HepG2 (cell line): ENCODE results near the gene GDF15. TPM values are rescaled to one million over a fixed set of nuclear protein-coding genes. Genes with fewer than 3 reads are reported as not detected.

Experiments used
- FOXA3 ChIP-seq: IDR thresholded peaks from 2 replicates; pipeline ENCODE4 v1.6.1; 2016; ENCODE audit warnings: missing genetic modification reagents, missing compliant biosample characterization
- HDAC6 ChIP-seq: fragments of 200-600 bp; sonication (generic); IDR thresholded peaks from 2 replicates; pipeline ENCODE4 v1.7.0; 2017; ENCODE audit warnings: mild to moderate bottlenecking, antibody characterized with exemption, low read length, low read depth
- IKZF1 ChIP-seq: fragments of 450-650 bp; IDR thresholded peaks from 2 replicates; pipeline ENCODE4 v1.7.1; 2016
- MYC ChIP-seq: sonication (generic); formaldehyde crosslinking; IDR thresholded peaks from 2 replicates; pipeline ENCODE4 v1.9.0; 2021; ENCODE audit warnings: missing genetic modification reagents, borderline replicate concordance
- NCOA5 ChIP-seq: sonication (generic); formaldehyde crosslinking; IDR thresholded peaks from 2 replicates; pipeline ENCODE4 v1.4.0; 2020; ENCODE audit warnings: missing genetic modification reagents
- NFKB2 ChIP-seq: sonication (generic); formaldehyde crosslinking; IDR thresholded peaks from 2 replicates; pipeline ENCODE4 v1.4.0; 2020; ENCODE audit warnings: missing genetic modification reagents, borderline replicate concordance
- NR1H2 ChIP-seq: sonication (generic); formaldehyde crosslinking; IDR thresholded peaks from 2 replicates; pipeline ENCODE4 v1.8.1; 2022; ENCODE audit warnings: low read depth, missing genetic modification reagents, borderline replicate concordance
- PAX8 ChIP-seq: sonication (generic); formaldehyde crosslinking; IDR thresholded peaks from 2 replicates; pipeline ENCODE4 v1.8.0; 2022; ENCODE audit warnings: mild to moderate bottlenecking, missing genetic modification reagents, borderline replicate concordance
- POLR2A ChIP-seq, 2 experiments: IDR thresholded peaks; 2 replicates each; pipeline ENCODE4 v1.6.1; 2011; ENCODE audit warnings: low read depth in 2 of 2, low read length in 2 of 2, mild to moderate bottlenecking in 1 of 2, moderate library complexity in 1 of 2; ENCODE audit not compliant: insufficient read depth in 1 of 2
- RELA ChIP-seq: sonication (generic); formaldehyde crosslinking; IDR thresholded peaks from 2 replicates; pipeline ENCODE4 v1.4.0; 2020; ENCODE audit warnings: missing genetic modification reagents
- SRSF1 ChIP-seq: fragments of 200-400 bp; formaldehyde crosslinking; optimal IDR thresholded peaks from 2 replicates; pipeline ENCODE3; 2017; ENCODE audit warnings: mild to moderate bottlenecking, low read depth, low read length, moderate library complexity
- ZNF33B ChIP-seq: sonication (generic); formaldehyde crosslinking; IDR thresholded peaks from 2 replicates; pipeline ENCODE4 v1.5.1; 2020; ENCODE audit warnings: mild to moderate bottlenecking, missing genetic modification reagents
- ZNF839 ChIP-seq: sonication (generic); formaldehyde crosslinking; IDR thresholded peaks from 2 replicates; pipeline ENCODE4 v1.4.0; 2020; ENCODE audit warnings: missing genetic modification reagents, mild to moderate bottlenecking, borderline replicate concordance
- polyA plus RNA-seq, 8 experiments: library from polyadenylated mRNA; depleted of rRNA in 3 of 8; stranded (reverse) in 7 of 8; unstranded in 1 of 8; fragments of >200 nt; fragmentation: Illumina TruSeq in 4 of 8; extraction: Trizol in 4 of 8; gene quantifications; 2 replicates each; pipeline versions ENCODE4 v1.2.1 to v1.2.3, GENCODE V29; 2011 to 2016; ENCODE audit warnings: low read depth in 4 of 8, missing spikeins in 1 of 8, mixed read lengths in 1 of 8; ENCODE audit not compliant: insufficient read depth in 1 of 8
- total RNA-seq, 5 experiments: library from RNA; depleted of rRNA; stranded (reverse); fragments of >200 nt; fragmentation: Illumina TruSeq; extraction: Trizol; gene quantifications; 2 replicates each; pipeline ENCODE4 v1.2.3, GENCODE V29; 2016; ENCODE audit warnings: low read depth in 1 of 5
- TF ChIP-seq, protein P1 (sequence below): sonication (generic); formaldehyde crosslinking; conservative IDR thresholded peaks from 2 replicates; pipeline ENCODE4 v1.8.0; 2022; ENCODE audit warnings: missing genetic modification reagents
- TF ChIP-seq, protein P2 (sequence below), 2 experiments: sonication (generic) in 1 of 2; formaldehyde crosslinking in 1 of 2; IDR thresholded peaks; 2 replicates each; pipeline versions ENCODE4 v1.6.1 to v1.9.0; 2014 to 2022; ENCODE audit warnings: antibody characterized with exemption in 1 of 2, borderline replicate concordance in 1 of 2, inconsistent platforms in 1 of 2, low read depth in 1 of 2, missing genetic modification reagents in 1 of 2
- TF ChIP-seq, protein P3 (sequence below): sonication (generic); formaldehyde crosslinking; IDR thresholded peaks from 2 replicates; pipeline ENCODE4 v1.4.0; 2020; ENCODE audit warnings: missing genetic modification reagents
- TF ChIP-seq, protein P4 (sequence below): conservative IDR thresholded peaks from 2 replicates; pipeline ENCODE4 v1.6.1; 2018; ENCODE audit warnings: missing genetic modification reagents
- TF ChIP-seq, protein P5 (sequence below): sonication (generic); formaldehyde crosslinking; IDR thresholded peaks from 2 replicates; pipeline ENCODE4 v1.4.0; 2020; ENCODE audit warnings: mild to moderate bottlenecking, missing genetic modification reagents

Gene GDF15
- total and polyA plus RNA-seq, 2 of the 13 experiments (the other 11 are each of a cell fraction or from before 2014, with no cell fraction given), result 146 to 422 TPM

DNA sequence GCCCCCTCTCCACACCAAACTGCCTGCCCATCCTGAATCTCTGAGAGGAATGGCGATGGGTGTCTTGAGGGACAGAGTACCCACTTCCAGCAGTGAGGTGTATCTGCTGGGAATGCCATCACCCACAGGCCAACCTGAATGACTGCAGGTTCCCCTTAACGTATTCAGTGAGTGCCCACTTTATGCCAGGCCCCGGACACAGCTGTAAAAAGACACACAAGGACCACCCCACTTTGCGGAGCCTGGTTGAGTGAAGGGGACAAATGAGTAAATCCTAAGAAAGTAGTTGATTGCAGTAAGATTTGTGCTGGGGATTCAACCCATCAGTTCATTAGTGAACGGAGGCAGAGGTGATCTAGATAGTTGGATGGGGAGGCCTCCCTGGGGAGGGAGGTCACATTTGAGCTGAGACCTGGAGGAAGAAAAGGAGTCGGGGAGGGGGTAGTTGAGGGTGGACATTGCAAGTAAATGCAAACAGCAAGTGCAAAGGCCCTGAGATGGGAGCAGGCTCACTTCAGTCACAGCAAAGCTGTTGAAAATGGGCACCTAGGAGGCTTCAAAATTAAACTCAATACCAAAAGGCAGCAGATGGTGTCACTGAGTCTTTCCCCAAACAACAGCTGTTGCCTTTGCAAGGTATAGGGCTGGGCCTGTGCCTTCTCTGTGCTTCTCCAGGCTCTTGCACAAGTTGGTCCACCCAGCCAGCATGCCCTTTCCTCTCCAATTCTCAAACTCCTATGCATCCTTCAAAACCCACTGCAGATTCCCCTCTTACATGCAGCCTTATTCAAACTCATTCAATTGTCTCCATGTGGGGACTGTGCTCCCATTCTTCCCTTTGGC is 4.3 kb downstream of the GDF15 start (continued):
- TF ChIP-seq HDAC6 (no peak), ZNF839 (no peak), NR1H2 (CRISPR knock-in tag) (no peak), ZNF33B (no peak), IKZF1 (no peak), PAX8 (CRISPR knock-in tag) (no peak), NCOA5 (CRISPR knock-in tag) (peak; percentile 76; the same call in 1 of the 2 replicates), NFKB2 (CRISPR knock-in tag) (no peak), FOXA3 (CRISPR knock-in tag) (peak; percentile 32; the same call in 1 of the 2 replicates), POLR2A (IDR thresholded peaks at IDR 0.05; ENCODE audit: insufficient read depth in 1 of 2, low read depth in 2 of 2, low read length in 2 of 2) (peak; percentile 41 to 65), MYC (CRISPR knock-in tag) (no peak), RELA (CRISPR knock-in tag) (no peak), SRSF1 (no peak)
- TF ChIP-seq, protein P1, sequence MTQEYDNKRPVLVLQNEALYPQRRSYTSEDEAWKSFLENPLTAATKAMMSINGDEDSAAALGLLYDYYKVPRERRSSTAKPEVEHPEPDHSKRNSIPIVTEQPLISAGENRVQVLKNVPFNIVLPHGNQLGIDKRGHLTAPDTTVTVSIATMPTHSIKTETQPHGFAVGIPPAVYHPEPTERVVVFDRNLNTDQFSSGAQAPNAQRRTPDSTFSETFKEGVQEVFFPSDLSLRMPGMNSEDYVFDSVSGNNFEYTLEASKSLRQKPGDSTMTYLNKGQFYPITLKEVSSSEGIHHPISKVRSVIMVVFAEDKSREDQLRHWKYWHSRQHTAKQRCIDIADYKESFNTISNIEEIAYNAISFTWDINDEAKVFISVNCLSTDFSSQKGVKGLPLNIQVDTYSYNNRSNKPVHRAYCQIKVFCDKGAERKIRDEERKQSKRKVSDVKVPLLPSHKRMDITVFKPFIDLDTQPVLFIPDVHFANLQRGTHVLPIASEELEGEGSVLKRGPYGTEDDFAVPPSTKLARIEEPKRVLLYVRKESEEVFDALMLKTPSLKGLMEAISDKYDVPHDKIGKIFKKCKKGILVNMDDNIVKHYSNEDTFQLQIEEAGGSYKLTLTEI (CRISPR knock-in tag), result no peak
- TF ChIP-seq, protein P2, sequence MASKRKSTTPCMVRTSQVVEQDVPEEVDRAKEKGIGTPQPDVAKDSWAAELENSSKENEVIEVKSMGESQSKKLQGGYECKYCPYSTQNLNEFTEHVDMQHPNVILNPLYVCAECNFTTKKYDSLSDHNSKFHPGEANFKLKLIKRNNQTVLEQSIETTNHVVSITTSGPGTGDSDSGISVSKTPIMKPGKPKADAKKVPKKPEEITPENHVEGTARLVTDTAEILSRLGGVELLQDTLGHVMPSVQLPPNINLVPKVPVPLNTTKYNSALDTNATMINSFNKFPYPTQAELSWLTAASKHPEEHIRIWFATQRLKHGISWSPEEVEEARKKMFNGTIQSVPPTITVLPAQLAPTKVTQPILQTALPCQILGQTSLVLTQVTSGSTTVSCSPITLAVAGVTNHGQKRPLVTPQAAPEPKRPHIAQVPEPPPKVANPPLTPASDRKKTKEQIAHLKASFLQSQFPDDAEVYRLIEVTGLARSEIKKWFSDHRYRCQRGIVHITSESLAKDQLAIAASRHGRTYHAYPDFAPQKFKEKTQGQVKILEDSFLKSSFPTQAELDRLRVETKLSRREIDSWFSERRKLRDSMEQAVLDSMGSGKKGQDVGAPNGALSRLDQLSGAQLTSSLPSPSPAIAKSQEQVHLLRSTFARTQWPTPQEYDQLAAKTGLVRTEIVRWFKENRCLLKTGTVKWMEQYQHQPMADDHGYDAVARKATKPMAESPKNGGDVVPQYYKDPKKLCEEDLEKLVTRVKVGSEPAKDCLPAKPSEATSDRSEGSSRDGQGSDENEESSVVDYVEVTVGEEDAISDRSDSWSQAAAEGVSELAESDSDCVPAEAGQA (IDR thresholded peaks at IDR 0.05; ENCODE audit: low read depth), result no peak
- TF ChIP-seq, protein P2 (CRISPR knock-in tag; IDR thresholded peaks at IDR 0.05; ENCODE audit: borderline replicate concordance), result no peak
- TF ChIP-seq, protein P3, sequence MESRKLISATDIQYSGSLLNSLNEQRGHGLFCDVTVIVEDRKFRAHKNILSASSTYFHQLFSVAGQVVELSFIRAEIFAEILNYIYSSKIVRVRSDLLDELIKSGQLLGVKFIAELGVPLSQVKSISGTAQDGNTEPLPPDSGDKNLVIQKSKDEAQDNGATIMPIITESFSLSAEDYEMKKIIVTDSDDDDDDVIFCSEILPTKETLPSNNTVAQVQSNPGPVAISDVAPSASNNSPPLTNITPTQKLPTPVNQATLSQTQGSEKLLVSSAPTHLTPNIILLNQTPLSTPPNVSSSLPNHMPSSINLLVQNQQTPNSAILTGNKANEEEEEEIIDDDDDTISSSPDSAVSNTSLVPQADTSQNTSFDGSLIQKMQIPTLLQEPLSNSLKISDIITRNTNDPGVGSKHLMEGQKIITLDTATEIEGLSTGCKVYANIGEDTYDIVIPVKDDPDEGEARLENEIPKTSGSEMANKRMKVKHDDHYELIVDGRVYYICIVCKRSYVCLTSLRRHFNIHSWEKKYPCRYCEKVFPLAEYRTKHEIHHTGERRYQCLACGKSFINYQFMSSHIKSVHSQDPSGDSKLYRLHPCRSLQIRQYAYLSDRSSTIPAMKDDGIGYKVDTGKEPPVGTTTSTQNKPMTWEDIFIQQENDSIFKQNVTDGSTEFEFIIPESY, result no peak
- TF ChIP-seq, protein P4, sequence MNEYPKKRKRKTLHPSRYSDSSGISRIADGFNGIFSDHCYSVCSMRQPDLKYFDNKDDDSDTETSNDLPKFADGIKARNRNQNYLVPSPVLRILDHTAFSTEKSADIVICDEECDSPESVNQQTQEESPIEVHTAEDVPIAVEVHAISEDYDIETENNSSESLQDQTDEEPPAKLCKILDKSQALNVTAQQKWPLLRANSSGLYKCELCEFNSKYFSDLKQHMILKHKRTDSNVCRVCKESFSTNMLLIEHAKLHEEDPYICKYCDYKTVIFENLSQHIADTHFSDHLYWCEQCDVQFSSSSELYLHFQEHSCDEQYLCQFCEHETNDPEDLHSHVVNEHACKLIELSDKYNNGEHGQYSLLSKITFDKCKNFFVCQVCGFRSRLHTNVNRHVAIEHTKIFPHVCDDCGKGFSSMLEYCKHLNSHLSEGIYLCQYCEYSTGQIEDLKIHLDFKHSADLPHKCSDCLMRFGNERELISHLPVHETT, result no peak
- TF ChIP-seq, protein P5, sequence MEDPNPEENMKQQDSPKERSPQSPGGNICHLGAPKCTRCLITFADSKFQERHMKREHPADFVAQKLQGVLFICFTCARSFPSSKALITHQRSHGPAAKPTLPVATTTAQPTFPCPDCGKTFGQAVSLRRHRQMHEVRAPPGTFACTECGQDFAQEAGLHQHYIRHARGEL (CRISPR knock-in tag), result no peak
